ENCODE data around the gene PRPF31. TPM values are rescaled to one million over a fixed set of nuclear protein-coding genes. Genes with fewer than 3 reads are reported as not detected.

PRPF31 gene
- total and polyA plus RNA-seq, 2 of the 13 experiments (the other 11 are each of a cell fraction or from before 2014, with no cell fraction given): 23.8 to 63.8 TPM

GRCh38 chr19:54115109-54116063 lies at the start of gene PRPF31, which contains the start of gene TFPT (continued):
- TF ChIP-seq HMGXB4 (CRISPR knock-in tag; IDR thresholded peaks at IDR 0.05; ENCODE audit: borderline replicate concordance in 1 of 2, low read depth in 1 of 2): peak; percentile 57 to 83
- TF ChIP-seq ZNF547 (CRISPR knock-in tag; IDR thresholded peaks at IDR 0.05): peak; percentile 67; the same call in 1 of the 2 replicates
- peak; percentile 81 for TF ChIP-seq ELF3 (CRISPR knock-in tag; IDR thresholded peaks at IDR 0.05)
- TF ChIP-seq ZBTB21 (CRISPR knock-in tag; IDR thresholded peaks at IDR 0.05): no peak
- no peak for TF ChIP-seq RFX3 (CRISPR knock-in tag; IDR thresholded peaks at IDR 0.05)
- TF ChIP-seq ZMYM3 (CRISPR knock-in tag; IDR thresholded peaks at IDR 0.05): no peak; the same call in 1 of the 2 replicates
- TF ChIP-seq NFATC3 (CRISPR knock-in tag; IDR thresholded peaks at IDR 0.05): no peak; the same call in 1 of the 2 replicates
- no peak for TF ChIP-seq FOXM1 (CRISPR knock-in tag; IDR thresholded peaks at IDR 0.05)
- TF ChIP-seq ZNF614 (CRISPR knock-in tag; IDR thresholded peaks at IDR 0.05; ENCODE audit: borderline replicate concordance): peak; percentile 82; the same call in 1 of the 2 replicates
- peak; percentile 28; the same call in 1 of the 2 replicates for TF ChIP-seq E2F1 (CRISPR knock-in tag; IDR thresholded peaks at IDR 0.05)
- no peak for TF ChIP-seq RBM39 (IDR thresholded peaks at IDR 0.05; ENCODE audit: low read depth, low read length, poor library complexity, severe bottlenecking)
- TF ChIP-seq TBX2 (CRISPR knock-in tag; IDR thresholded peaks at IDR 0.05; ENCODE audit: borderline replicate concordance): no peak; the same call in 1 of the 2 replicates
- no peak for TF ChIP-seq ZNF329 (CRISPR knock-in tag; IDR thresholded peaks at IDR 0.05; ENCODE audit: low read depth)
- peak; percentile 80; the same call in 1 of the 2 replicates for TF ChIP-seq MYPOP (CRISPR knock-in tag; IDR thresholded peaks at IDR 0.05)
- peak; percentile 73 for TF ChIP-seq POGZ (CRISPR knock-in tag; IDR thresholded peaks at IDR 0.05)
- TF ChIP-seq RCOR2 (CRISPR knock-in tag; IDR thresholded peaks at IDR 0.05): no peak
- TF ChIP-seq ZNF335 (CRISPR knock-in tag; IDR thresholded peaks at IDR 0.05): peak; percentile 79
- TF ChIP-seq ZNF275 (CRISPR knock-in tag; IDR thresholded peaks at IDR 0.05; ENCODE audit: borderline replicate concordance): no peak; the same call in 1 of the 2 replicates
- TF ChIP-seq ZNF230 (CRISPR knock-in tag; IDR thresholded peaks at IDR 0.05): peak; percentile 96
- no peak for TF ChIP-seq ZNF234 (CRISPR knock-in tag; conservative IDR thresholded peaks at IDR 0.05)
- TF ChIP-seq IKZF4 (CRISPR knock-in tag; IDR thresholded peaks at IDR 0.05; ENCODE audit: borderline replicate concordance, low read depth, not compliant biosample characterization): peak; percentile 26
- TF ChIP-seq ZNF883 (CRISPR knock-in tag; IDR thresholded peaks at IDR 0.05; ENCODE audit: not compliant biosample characterization): peak; percentile 56
- TF ChIP-seq ONECUT2 (CRISPR knock-in tag; IDR thresholded peaks at IDR 0.05): no peak
- TF ChIP-seq RARG (CRISPR knock-in tag; IDR thresholded peaks at IDR 0.05; ENCODE audit: low read depth): no peak
